ENCODE results near the gene EDN1. TPM values are rescaled to one million over a fixed set of nuclear protein-coding genes. Genes with fewer than 3 reads are reported as not detected.

Gene EDN1
- total RNA-seq, 2 experiments from 2014 or later = 0.14 TPM; not detected in 1

DNA sequence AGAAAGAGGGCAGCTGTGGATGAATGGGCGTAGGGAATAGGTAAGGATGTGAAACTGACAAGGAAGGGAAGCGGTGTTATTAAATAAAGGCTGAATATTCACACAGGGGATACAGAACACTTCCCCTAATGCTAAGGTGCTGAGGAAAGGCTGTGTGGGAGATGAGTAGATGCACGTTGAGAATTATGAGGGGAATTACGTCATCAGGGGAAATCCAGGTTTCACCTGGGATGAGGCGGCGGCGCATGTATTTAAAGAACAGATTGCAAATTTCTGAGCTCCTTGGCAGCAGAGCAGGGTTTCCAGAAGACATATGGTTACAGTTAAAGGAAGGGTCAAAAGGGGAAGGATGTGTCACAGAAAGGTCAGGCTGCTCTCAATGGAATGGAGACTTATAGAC is 28.7 kb upstream of the EDN1 start:
- POLR2A ChIA-PET = no interaction called here
- H3K27ac Mint-ChIP-seq = no peak overlapping the region

DNA sequence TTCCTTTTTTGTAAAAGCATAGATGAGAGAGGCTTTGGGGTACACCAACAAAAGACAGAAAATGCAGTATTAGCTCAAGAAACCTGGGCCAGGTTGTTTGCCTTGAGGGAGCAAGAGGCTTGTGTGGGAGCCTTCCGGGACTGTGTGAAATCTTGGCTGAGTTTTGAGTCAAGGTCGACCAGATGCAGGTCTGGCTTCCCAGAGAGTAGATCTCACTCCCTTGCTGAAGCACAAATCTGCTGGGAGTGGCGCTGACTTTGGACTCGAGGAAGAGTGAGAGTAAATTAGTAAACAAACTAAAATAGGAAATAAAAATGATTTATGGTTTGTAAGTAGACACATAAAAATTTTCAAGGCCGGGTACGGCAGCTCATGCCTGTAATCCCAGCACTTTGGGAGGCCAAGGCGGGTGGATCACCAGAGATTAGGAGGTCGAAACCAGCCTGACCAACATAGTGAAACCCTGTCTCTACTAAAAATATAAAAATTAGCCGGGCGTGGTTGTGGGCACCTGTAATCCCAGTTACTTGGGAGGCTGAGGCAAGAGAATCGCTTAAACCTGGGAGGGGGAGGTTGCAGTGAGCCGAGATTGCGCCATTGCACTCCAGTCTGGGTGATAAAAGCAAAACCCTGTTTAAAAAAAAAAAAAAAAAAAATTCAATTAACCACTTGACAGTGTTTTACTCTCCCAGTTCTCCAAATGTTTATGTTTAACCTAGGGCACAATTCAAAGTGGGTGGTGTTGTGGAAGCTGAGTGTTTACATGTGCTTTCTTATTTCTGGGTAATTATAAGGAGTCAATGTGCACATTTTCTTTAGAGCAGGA is 27.7 kb upstream of the EDN1 start:
- Mint-ChIP-seq H3K27ac (no peak overlapping the region), H3K4me1 (peaks cover 10% of the 10 kb centered on the region), H3K9me3 (no peaks in the 10 kb centered on the region), H3K36me3 (no peaks in the 10 kb centered on the region), H3K27me3 (peaks cover 8% of the 10 kb centered on the region), H3K4me3 (no peak overlapping the region)
- ATAC-seq (ENCODE audit: low read depth) (no peak), DNase-seq (no peak)
- POLR2A ChIA-PET = no interaction called here

More for the DNA sequence above, 28.7 kb upstream of the EDN1 start:
- no peak for ATAC-seq (ENCODE audit: low read depth)
- Mint-ChIP-seq H3K4me1 (peaks cover 6% of the 10 kb centered on the region), H3K9me3 (no peaks in the 10 kb centered on the region), H3K4me3 (no peak overlapping the region), H3K36me3 (no peaks in the 10 kb centered on the region), H3K27me3 (peaks cover 8% of the 10 kb centered on the region)
- DNase-seq = no peak

DNA sequence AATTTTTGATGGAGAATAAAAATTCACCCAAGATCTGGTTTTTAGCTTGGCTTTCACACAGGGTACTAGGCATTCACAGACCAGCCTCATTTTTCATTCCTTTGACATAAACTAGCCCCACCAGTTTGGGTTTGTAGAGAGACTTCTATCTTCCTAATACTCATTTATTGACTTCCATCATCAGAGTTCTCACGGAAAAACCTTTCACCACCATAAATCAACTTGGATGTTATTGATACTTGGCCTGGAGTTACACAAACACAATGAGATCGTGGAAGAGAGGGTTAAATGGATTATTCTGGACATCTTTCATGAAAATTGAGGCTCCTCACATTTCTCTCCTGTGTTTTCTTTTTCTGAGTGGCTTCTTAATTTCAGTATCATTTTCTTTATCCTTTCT is 26.8 kb upstream of the EDN1 start:
- POLR2A ChIA-PET = no interaction called here
- H3K9me3 Mint-ChIP-seq = peaks cover 1% of the 10 kb centered on the region
- H3K27ac Mint-ChIP-seq = no peak overlapping the region
- ATAC-seq (ENCODE audit: low read depth) (no peak), DNase-seq (no peak)
- H3K4me1 Mint-ChIP-seq = peaks cover 10% of the 10 kb centered on the region
- H3K4me3 Mint-ChIP-seq = no peak overlapping the region
- no peaks in the 10 kb centered on the region for H3K36me3 Mint-ChIP-seq
- peaks cover 8% of the 10 kb centered on the region for H3K27me3 Mint-ChIP-seq

DNA sequence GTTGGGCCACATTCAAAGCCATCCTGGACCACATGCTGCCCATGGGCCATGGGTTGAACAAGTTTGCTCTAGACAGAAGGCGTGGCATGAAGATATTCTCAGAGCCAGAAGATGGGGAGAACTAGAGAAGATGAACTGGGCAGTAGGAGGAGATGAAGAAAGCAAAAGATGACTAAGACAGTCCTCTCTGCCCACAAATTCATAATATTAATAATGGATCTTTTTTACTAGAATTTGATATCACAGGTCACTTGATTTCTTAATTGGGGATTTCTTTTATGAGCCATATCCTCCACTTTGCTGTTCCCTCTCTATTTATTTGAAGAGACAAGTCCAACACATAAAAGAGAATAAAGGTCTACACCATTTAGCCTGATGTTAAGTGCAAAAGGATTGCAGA is 25.5 kb upstream of the EDN1 start:
- no peak for ATAC-seq (ENCODE audit: low read depth)
- no peak overlapping the region for H3K27ac Mint-ChIP-seq

DNA sequence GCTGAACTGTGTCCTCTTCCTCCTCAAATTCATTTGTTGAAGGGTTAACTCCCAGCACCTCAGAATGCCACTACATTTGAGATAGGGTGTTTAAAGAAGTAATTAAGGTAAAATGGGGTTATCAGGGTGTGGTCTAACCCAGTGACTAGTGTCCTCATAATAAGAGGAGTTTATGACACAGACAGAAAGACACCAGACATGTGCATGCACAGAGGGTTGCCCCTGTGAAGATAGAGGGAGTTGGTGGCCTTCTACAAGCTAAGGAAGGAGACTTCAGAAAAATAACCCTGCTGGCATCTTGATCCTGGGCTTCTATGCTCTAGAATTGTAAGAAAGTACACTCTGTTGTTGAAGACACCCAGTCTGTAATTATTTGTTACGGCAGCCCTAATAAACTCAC is 24.9 kb upstream of the EDN1 start:
- Mint-ChIP-seq H3K4me3 (no peak overlapping the region), H3K27ac (no peak overlapping the region), H3K9me3 (peaks cover 1% of the 10 kb centered on the region), H3K4me1 (peaks cover 10% of the 10 kb centered on the region), H3K27me3 (peaks cover 7% of the 10 kb centered on the region), H3K36me3 (no peaks in the 10 kb centered on the region)
- POLR2A ChIA-PET = no interaction called here
- ATAC-seq (ENCODE audit: low read depth) = no peak
- no peak for DNase-seq

More for the DNA sequence above, 25.5 kb upstream of the EDN1 start:
- no peak for DNase-seq
- Mint-ChIP-seq H3K27me3 (peaks cover 8% of the 10 kb centered on the region), H3K4me3 (no peak overlapping the region), H3K4me1 (peaks cover 10% of the 10 kb centered on the region), H3K36me3 (no peaks in the 10 kb centered on the region), H3K9me3 (peaks cover 1% of the 10 kb centered on the region)
- POLR2A ChIA-PET = no interaction called here

DNA sequence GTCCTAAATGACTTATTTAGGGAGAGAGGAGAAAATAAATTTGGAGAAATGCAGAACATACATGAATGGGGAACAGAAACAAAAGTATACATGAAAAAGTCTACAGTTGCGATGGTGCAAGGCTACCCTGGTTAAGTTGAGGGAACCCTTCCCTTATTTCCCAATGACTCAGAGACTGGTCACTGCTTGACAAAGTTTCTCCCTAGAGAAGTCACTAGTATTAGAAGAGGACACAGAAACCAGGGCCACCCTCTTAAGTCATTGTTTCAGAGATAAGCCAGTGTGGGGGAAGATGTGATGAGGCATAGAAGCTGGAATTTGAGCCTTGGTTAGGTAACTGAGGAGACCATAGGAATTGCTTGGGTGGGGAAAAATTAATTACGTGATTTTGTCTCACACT is 24.4 kb upstream of the EDN1 start:
- H3K36me3 Mint-ChIP-seq = peaks cover 3% of the 10 kb centered on the region
- DNase-seq (no peak), ATAC-seq (ENCODE audit: low read depth) (no peak)
- no peak overlapping the region for H3K27ac Mint-ChIP-seq
- H3K27me3 Mint-ChIP-seq = peaks cover 2% of the 10 kb centered on the region
- H3K9me3 Mint-ChIP-seq = peaks cover 4% of the 10 kb centered on the region
- H3K4me3 Mint-ChIP-seq = no peak overlapping the region
- H3K4me1 Mint-ChIP-seq = peaks cover 13% of the 10 kb centered on the region
- POLR2A ChIA-PET = no interaction called here

DNA sequence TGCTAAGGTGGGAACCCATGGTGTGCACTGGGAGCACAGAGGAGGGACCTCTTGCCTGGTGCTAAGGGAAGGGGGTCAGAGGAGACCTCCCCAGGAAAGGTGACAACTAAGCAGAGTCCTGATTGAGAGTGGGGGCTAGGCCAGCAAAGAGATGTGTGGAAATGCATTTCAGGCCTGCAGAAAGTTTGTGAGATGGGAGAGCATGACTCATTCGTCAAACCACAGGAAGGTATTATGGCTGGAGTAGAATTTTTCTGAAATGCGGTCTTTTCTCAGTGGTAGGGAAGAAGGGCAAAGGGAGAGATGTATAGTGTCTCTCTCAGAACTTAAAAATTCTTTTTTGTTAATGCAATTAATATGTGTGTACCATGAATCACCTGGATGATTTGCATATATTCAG is 23.6 kb upstream of the EDN1 start:
- ATAC-seq (ENCODE audit: low read depth) (no peak), DNase-seq (no peak)
- POLR2A ChIA-PET = no interaction called here
- H3K4me3 Mint-ChIP-seq = no peak overlapping the region
- peaks cover 4% of the 10 kb centered on the region for H3K9me3 Mint-ChIP-seq
- peaks cover 2% of the 10 kb centered on the region for H3K27me3 Mint-ChIP-seq
- no peak overlapping the region for H3K27ac Mint-ChIP-seq
- peaks cover 14% of the 10 kb centered on the region for H3K4me1 Mint-ChIP-seq
- peaks cover 4% of the 10 kb centered on the region for H3K36me3 Mint-ChIP-seq

DNA sequence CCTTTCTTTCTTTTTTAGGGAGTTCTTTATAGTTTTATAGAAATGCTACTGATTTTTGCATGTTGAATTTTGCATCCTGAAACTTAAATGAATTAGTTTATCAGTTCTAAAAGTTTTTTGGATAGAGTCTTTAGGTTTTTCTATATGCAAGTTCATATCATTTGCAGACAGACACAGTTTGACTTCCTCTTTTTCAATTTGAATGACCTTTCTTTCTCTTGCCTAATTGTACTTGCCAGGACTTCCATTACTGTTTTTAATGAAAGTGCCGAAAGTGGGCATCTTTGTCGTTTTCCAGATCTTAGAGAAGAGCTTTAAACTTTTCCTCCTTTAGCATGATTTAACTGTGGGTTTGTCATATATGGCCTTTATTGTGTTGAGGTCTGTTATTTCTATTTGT is 21.1 kb upstream of the EDN1 start:
- peaks cover 2% of the 10 kb centered on the region for H3K27me3 Mint-ChIP-seq
- H3K36me3 Mint-ChIP-seq = peaks cover 12% of the 10 kb centered on the region
- POLR2A ChIA-PET = no interaction called here

DNA sequence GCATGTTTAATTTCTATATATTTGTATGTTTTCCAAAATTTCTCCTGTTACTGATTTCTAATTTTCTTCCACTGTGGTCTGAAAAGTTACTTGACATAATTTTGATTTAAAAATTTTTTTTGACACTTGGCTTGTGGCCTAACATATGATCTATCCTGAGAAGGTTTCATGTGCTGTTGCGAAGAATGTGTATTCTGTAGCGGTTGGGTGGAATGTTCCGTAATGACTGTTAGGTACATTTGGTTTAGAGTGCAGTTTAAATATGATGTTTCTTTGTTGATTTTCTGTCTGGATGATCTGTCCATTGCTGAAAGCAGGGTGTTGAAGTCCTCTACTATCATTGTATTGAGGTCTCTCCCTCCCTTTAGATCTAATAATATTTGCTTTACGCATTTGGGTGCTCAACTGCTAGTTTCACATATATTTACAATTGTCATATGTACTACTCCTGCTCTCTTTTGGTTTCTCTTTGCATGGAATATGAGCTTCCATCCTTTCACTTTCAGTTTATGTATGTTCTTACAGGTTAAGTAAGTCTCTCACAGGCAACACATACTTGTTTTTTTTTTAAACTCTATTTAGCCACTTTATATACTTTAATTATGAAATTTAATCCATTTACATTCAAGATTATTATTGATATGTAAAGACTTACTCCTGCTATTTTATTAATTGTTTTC is 19.5 kb upstream of the EDN1 start:
- POLR2A ChIA-PET = no interaction called here

More for the DNA sequence above, 21.1 kb upstream of the EDN1 start:
- Mint-ChIP-seq H3K4me1 (peaks cover 14% of the 10 kb centered on the region), H3K9me3 (peaks cover 9% of the 10 kb centered on the region), H3K4me3 (no peak overlapping the region), H3K27ac (no peak overlapping the region)
- ATAC-seq (ENCODE audit: low read depth) = no peak
- DNase-seq = no peak

DNA sequence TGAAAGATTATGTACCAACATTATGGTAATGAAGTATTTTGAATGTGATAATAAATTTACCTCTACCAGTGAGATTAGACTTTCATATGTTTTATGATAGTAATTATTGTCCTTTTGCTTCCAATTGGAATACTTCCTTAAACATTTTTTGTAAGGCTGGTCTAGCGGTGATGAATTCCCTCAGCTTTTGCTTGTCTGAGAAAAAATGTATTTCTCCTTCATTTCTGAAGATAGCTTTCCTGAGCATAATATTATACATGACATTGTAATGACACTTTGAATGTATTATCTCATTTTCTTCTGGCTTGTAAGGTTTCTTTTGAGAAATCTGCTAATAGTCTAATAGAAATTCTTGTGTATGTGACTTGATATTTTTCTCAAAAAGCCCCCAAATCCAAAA is 18.6 kb upstream of the EDN1 start:
- Mint-ChIP-seq H3K9me3 (peaks cover 9% of the 10 kb centered on the region), H3K4me1 (peaks cover 7% of the 10 kb centered on the region), H3K36me3 (peaks cover 12% of the 10 kb centered on the region), H3K4me3 (no peak overlapping the region), H3K27ac (no peak overlapping the region), H3K27me3 (no peaks in the 10 kb centered on the region)
- ATAC-seq (ENCODE audit: low read depth) (no peak), DNase-seq (no peak)
- POLR2A ChIA-PET = no interaction called here

More for the DNA sequence above, 19.5 kb upstream of the EDN1 start:
- Mint-ChIP-seq H3K27ac (peak overlapping the region; percentile 3), H3K36me3 (peaks cover 12% of the 10 kb centered on the region), H3K27me3 (no peaks in the 10 kb centered on the region), H3K4me1 (peaks cover 14% of the 10 kb centered on the region), H3K9me3 (peaks cover 9% of the 10 kb centered on the region), H3K4me3 (peak overlapping the region; percentile 30)
- DNase-seq (no peak), ATAC-seq (ENCODE audit: low read depth) (peak; percentile 66)

DNA sequence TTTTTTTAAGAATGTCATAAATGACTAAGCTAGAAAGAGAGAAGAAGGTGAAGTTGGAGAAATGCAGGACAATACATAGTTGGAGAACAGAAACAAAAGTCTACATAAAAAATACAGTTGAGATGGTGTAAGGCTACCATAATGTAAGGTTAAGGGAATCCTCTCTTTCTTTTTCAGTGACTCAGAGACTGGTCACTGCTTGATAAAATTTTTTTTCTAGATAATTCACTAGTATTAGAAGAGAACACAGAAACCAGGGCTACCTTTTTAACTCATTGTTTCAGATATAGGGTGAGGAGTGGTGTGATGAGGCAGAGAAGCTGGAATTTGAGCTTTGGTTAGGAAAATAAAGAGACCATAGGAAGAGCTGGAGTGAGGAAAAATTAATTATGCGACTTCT is 18.2 kb upstream of the EDN1 start:
- H3K9me3 Mint-ChIP-seq = peaks cover 9% of the 10 kb centered on the region
- no peak overlapping the region for H3K27ac Mint-ChIP-seq
- H3K4me3 Mint-ChIP-seq = no peak overlapping the region
- ATAC-seq (ENCODE audit: low read depth) (no peak), DNase-seq (no peak)
- no peaks in the 10 kb centered on the region for H3K27me3 Mint-ChIP-seq
- POLR2A ChIA-PET = no interaction called here
- H3K36me3 Mint-ChIP-seq = peaks cover 12% of the 10 kb centered on the region
- H3K4me1 Mint-ChIP-seq = peaks cover 7% of the 10 kb centered on the region

DNA sequence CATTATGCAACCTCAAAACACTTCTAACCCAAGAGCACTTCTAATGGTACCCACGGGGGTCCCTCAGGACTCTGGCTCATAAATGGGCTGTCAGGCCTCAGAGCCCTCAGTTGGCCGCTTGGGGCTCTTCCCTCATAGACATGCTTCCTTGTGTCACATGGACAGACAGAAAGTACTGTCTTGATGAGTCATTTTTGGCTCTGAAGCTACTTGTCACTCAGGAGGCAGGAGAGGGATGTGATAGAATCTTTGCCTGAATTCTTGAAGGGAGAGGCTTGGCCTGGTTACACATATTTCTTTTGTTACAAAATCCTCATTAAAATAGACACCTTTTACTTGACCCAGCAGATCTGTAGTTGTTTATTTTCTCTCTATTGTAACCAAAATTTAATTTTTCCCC is 15.1 kb upstream of the EDN1 start:
- H3K27ac Mint-ChIP-seq = no peak overlapping the region
- no peak overlapping the region for H3K4me3 Mint-ChIP-seq
- DNase-seq = no peak
- H3K4me1 Mint-ChIP-seq = peaks cover 14% of the 10 kb centered on the region
- ATAC-seq (ENCODE audit: low read depth) = no peak
- H3K36me3 Mint-ChIP-seq = peaks cover 12% of the 10 kb centered on the region
- peaks cover 8% of the 10 kb centered on the region for H3K9me3 Mint-ChIP-seq
- POLR2A ChIA-PET = no interaction called here
- no peaks in the 10 kb centered on the region for H3K27me3 Mint-ChIP-seq

DNA sequence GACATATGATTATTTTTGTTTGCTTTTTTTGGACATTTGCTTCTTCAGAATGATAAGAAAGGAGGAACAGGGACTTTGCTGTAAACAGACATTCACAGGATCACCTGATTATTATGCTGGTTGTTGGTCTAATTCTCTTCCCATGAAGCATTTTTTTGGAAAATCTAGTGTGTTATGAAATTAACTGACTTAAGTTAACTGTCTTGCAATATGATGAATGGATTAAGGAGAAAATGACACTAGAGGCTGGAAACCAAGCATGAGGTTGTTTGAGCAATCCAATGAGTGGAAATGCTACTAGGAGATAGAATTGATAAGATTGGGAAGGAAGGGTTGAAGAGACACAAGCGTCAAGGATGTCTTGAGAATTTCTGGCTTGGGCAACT is 13.2 kb upstream of the EDN1 start:
- POLR2A ChIA-PET = no interaction called here
- DNase-seq (no peak), ATAC-seq (ENCODE audit: low read depth) (no peak)

DNA sequence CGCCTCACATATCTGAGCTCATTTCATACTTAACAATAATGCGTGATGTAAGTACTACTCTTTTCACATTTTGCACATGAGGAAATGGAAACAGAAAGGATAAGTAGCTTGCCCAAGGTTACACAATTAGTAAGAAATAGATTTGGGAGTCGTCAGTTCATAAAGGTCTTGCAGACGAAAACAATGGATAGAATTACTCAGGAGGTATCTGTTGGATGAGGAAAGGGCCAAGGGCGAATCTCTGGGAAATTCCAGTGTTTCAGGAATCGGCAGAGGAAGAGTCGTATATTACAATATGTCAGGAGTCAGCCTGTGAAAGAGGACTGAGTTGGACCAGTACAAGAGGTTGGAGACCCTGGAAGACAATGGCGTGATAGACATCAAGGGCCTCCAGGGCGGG is 12.8 kb upstream of the EDN1 start:
- POLR2A ChIA-PET = no interaction called here
- ATAC-seq (ENCODE audit: low read depth) (no peak), DNase-seq (no peak)
- H3K9me3 Mint-ChIP-seq = peaks cover 3% of the 10 kb centered on the region
- peaks cover 10% of the 10 kb centered on the region for H3K4me1 Mint-ChIP-seq
- no peak overlapping the region for H3K27ac Mint-ChIP-seq
- H3K36me3 Mint-ChIP-seq = peaks cover 3% of the 10 kb centered on the region
- no peaks in the 10 kb centered on the region for H3K27me3 Mint-ChIP-seq
- no peak overlapping the region for H3K4me3 Mint-ChIP-seq

More for the DNA sequence above, 13.2 kb upstream of the EDN1 start:
- Mint-ChIP-seq H3K9me3 (peaks cover 5% of the 10 kb centered on the region), H3K4me3 (no peak overlapping the region), H3K4me1 (peaks cover 10% of the 10 kb centered on the region), H3K27ac (no peak overlapping the region), H3K36me3 (peaks cover 6% of the 10 kb centered on the region), H3K27me3 (no peaks in the 10 kb centered on the region)

Measured in activated naive CD8-positive, alpha-beta T cell treated with anti-CD3 and anti-CD28 coated beads, Interleukin-2, amount 10 ng/mL, durations not matched to agents 7 days and 5 days (primary cell).